Measurements from ENCODE around the gene CCDC142. TPM values are rescaled to one million over a fixed set of nuclear protein-coding genes. Genes with fewer than 3 reads are reported as not detected.

The CCDC142 gene
- total RNA-seq, 1 experiment from 2014 or later: 14.0 TPM

DNA sequence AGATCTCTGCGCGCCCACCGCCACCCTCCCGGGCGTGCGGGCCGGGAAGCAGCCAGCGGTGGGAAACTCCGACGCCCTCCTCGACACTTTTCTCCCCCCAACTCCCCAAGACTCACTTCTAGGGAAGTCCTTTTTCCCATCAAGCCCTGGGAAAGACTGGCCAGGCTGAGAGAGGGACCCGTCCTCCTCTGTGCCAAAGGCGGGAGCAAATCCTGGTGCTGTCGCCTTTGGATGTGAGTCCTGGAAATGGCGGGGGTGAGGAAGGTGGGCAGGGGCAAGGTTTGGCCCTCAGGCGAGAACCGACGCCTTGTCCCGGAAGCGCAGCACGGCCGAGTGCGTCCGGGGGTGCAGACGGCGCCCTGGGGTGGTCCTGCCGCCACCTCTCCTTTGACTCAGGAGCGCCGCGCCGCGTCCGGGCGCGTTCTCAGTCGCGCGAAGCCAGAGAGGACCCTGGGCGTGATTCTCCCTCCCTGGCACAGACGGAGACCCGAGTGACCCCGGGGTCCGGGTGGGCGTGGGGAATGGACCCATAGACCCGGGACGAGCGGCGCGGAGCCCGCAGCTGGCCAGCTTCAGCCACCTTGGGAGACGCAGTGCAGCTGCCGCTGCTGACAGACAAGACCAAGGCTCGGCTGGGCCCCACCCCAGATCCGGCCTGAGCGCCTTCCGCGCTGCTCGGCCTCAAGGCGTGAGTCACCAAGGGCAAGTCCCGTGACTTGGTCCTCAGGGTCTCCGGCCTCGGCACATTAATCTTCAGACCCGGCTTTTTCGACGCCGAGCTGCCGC, 20.1 kb upstream of the CCDC142 start (continued):
- TF ChIP-seq ATF6 (CRISPR knock-in tag; IDR thresholded peaks at IDR 0.05) (no peak), GABPB1 (CRISPR knock-in tag; IDR thresholded peaks at IDR 0.05) (no peak), ZNF232 (CRISPR knock-in tag; IDR thresholded peaks at IDR 0.05) (no peak), ZNF425 (CRISPR knock-in tag; conservative IDR thresholded peaks at IDR 0.05) (no peak), GRHL2 (CRISPR knock-in tag; IDR thresholded peaks at IDR 0.05; ENCODE audit: insufficient replicate concordance, severe bottlenecking) (no peak), CREB1 (CRISPR knock-in tag; IDR thresholded peaks at IDR 0.05) (no peak), ZSCAN18 (CRISPR knock-in tag; IDR thresholded peaks at IDR 0.05) (no peak), NFE2L1 (CRISPR knock-in tag; IDR thresholded peaks at IDR 0.05) (peak; percentile 14; the same call in 1 of the 2 replicates), TEAD1 (CRISPR knock-in tag; IDR thresholded peaks at IDR 0.05) (no peak; the same call in 1 of the 2 replicates), MLX (CRISPR knock-in tag; IDR thresholded peaks at IDR 0.05) (no peak), ZNF416 (CRISPR knock-in tag; IDR thresholded peaks at IDR 0.05) (no peak), TEAD4 (CRISPR knock-in tag; IDR thresholded peaks at IDR 0.05) (no peak), FOXK1 (CRISPR knock-in tag; IDR thresholded peaks at IDR 0.05) (peak; percentile 57; the same call in 1 of the 2 replicates), TP53 (CRISPR knock-in tag; IDR thresholded peaks at IDR 0.05) (no peak), E2F5 (CRISPR knock-in tag; IDR thresholded peaks at IDR 0.05) (no peak), ZNF317 (CRISPR knock-in tag; IDR thresholded peaks at IDR 0.05; ENCODE audit: borderline replicate concordance, low read depth) (no peak), CTCF (IDR thresholded peaks at IDR 0.05) (no peak), ATF1 (CRISPR knock-in tag; IDR thresholded peaks at IDR 0.05) (no peak)
- TF ChIP-seq, protein P1, sequence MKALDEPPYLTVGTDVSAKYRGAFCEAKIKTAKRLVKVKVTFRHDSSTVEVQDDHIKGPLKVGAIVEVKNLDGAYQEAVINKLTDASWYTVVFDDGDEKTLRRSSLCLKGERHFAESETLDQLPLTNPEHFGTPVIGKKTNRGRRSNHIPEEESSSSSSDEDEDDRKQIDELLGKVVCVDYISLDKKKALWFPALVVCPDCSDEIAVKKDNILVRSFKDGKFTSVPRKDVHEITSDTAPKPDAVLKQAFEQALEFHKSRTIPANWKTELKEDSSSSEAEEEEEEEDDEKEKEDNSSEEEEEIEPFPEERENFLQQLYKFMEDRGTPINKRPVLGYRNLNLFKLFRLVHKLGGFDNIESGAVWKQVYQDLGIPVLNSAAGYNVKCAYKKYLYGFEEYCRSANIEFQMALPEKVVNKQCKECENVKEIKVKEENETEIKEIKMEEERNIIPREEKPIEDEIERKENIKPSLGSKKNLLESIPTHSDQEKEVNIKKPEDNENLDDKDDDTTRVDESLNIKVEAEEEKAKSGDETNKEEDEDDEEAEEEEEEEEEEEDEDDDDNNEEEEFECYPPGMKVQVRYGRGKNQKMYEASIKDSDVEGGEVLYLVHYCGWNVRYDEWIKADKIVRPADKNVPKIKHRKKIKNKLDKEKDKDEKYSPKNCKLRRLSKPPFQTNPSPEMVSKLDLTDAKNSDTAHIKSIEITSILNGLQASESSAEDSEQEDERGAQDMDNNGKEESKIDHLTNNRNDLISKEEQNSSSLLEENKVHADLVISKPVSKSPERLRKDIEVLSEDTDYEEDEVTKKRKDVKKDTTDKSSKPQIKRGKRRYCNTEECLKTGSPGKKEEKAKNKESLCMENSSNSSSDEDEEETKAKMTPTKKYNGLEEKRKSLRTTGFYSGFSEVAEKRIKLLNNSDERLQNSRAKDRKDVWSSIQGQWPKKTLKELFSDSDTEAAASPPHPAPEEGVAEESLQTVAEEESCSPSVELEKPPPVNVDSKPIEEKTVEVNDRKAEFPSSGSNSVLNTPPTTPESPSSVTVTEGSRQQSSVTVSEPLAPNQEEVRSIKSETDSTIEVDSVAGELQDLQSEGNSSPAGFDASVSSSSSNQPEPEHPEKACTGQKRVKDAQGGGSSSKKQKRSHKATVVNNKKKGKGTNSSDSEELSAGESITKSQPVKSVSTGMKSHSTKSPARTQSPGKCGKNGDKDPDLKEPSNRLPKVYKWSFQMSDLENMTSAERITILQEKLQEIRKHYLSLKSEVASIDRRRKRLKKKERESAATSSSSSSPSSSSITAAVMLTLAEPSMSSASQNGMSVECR (CRISPR knock-in tag; IDR thresholded peaks at IDR 0.05; ENCODE audit: borderline replicate concordance): no peak
- TF ChIP-seq, protein P2, sequence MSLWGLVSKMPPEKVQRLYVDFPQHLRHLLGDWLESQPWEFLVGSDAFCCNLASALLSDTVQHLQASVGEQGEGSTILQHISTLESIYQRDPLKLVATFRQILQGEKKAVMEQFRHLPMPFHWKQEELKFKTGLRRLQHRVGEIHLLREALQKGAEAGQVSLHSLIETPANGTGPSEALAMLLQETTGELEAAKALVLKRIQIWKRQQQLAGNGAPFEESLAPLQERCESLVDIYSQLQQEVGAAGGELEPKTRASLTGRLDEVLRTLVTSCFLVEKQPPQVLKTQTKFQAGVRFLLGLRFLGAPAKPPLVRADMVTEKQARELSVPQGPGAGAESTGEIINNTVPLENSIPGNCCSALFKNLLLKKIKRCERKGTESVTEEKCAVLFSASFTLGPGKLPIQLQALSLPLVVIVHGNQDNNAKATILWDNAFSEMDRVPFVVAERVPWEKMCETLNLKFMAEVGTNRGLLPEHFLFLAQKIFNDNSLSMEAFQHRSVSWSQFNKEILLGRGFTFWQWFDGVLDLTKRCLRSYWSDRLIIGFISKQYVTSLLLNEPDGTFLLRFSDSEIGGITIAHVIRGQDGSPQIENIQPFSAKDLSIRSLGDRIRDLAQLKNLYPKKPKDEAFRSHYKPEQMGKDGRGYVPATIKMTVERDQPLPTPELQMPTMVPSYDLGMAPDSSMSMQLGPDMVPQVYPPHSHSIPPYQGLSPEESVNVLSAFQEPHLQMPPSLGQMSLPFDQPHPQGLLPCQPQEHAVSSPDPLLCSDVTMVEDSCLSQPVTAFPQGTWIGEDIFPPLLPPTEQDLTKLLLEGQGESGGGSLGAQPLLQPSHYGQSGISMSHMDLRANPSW (CRISPR knock-in tag; conservative IDR thresholded peaks at IDR 0.05; ENCODE audit: low read depth): no peak
